ENCODE data around the gene RPRD1B.

RPRD1B gene

GRCh38 chr20:38108438-38108985 lies 75.0 kb downstream of the RPRD1B start:
- H4K91ac ChIP-seq (ENCODE audit: low read depth, low read length, poor library complexity), result no peak overlapping the region
- H3K4ac ChIP-seq (ENCODE audit: low read length), result no peak overlapping the region
- DNase-seq (ENCODE audit: low spot score), result no peak
- no peak overlapping the region for H3K4me2 ChIP-seq (ENCODE audit: insufficient read depth, low read length, poor library complexity, severe bottlenecking)
- H2BK5ac ChIP-seq (ENCODE audit: low read length), result no peak overlapping the region
- no CpG with 5 or more reads among the region's 4 CpGs for WGBS, 2 donors (ENCODE audit: extremely low coverage in 2 of 2, insufficient read length in 2 of 2, insufficient replicate concordance in 1 of 2)
- H2BK15ac ChIP-seq (ENCODE audit: low read length), result no peak overlapping the region
- no peak overlapping the region for H3K18ac ChIP-seq (ENCODE audit: low read length)
- H2BK120ac ChIP-seq (ENCODE audit: low read depth, low read length), result no peak overlapping the region
- no peaks in the 10 kb centered on the region for H3K9me3 ChIP-seq (replicated peaks in 1 of 2; ENCODE audit: control insufficient read depth in 2 of 2, insufficient read depth in 1 of 2, low read depth in 1 of 2, low read length in 2 of 2)
- no peak overlapping the region for H3K4me3 ChIP-seq (ENCODE audit: low read length in 2 of 2)
- H4K8ac ChIP-seq (ENCODE audit: low read depth, low read length), result no peak overlapping the region
- no peak overlapping the region for H2AFZ ChIP-seq (ENCODE audit: low read length)
- H3K23ac ChIP-seq (ENCODE audit: low read depth, low read length, poor library complexity), result no peak overlapping the region
- H3K36me3 ChIP-seq (replicated peaks in 1 of 2; ENCODE audit: control insufficient read depth in 2 of 2, insufficient read depth in 2 of 2, low read length in 2 of 2), result no peaks in the 10 kb centered on the region
- no peaks in the 10 kb centered on the region for H3K4me1 ChIP-seq (ENCODE audit: control insufficient read depth in 2 of 2, insufficient read depth in 1 of 2, low read depth in 1 of 2, low read length in 2 of 2)
- H2BK12ac ChIP-seq (ENCODE audit: low read length), result no peak overlapping the region
- no peaks in the 10 kb centered on the region for H3K79me1 ChIP-seq (ENCODE audit: low read depth, low read length)
- no peak overlapping the region for H3K9ac ChIP-seq (ENCODE audit: low read depth, low read length, poor library complexity)
- no peak overlapping the region for H2AK5ac ChIP-seq (ENCODE audit: low read depth, low read length)
- no peak overlapping the region for H3K27ac ChIP-seq (replicated peaks; ENCODE audit: low read length)
- no peaks in the 10 kb centered on the region for H3K27me3 ChIP-seq (ENCODE audit: control insufficient read depth in 3 of 3, insufficient read depth in 3 of 3, low read depth in 1 of 3, low read length in 3 of 3)
- H3K14ac ChIP-seq (ENCODE audit: low read length), result no peak overlapping the region

DNA sequence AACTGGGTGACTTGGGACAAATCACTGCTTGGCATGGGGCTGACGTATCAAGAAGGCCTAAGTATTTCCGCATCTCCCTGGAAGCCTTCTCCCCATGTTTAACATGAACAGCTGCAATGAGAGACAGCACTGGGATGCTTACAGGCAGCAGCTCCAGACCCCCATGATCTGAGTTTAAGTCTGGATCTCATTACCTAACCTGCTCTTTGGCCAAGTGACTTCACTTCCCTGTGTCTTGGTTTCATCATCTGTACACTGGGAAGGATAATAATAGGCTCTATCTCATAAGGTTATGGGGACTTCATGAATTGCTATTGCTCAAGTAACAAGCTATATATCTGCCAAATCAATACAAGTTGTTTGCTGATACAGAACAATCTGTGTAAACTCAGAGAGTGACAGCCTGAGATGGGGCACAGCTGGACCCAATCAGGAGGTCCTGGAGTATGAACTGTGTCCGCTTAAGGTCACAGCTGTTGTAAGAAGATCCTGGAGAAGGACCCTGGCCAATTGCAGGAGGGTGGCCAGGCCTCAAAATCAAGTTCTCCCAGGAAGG lies 75.5 kb downstream of the RPRD1B start:
- Histone ChIP-seq H3K4me1 (ENCODE audit: control insufficient read depth in 2 of 2, insufficient read depth in 1 of 2, low read depth in 1 of 2, low read length in 2 of 2) (no peaks in the 10 kb centered on the region), H2BK5ac (ENCODE audit: low read length) (no peak overlapping the region), H2AK5ac (ENCODE audit: low read depth, low read length) (no peak overlapping the region), H3K18ac (ENCODE audit: low read length) (no peak overlapping the region), H2BK15ac (ENCODE audit: low read length) (no peak overlapping the region), H2AFZ (ENCODE audit: low read length) (no peak overlapping the region), H3K9ac (ENCODE audit: low read depth, low read length, poor library complexity) (no peak overlapping the region), H2BK120ac (ENCODE audit: low read depth, low read length) (no peak overlapping the region), H3K4me3 (ENCODE audit: low read length in 2 of 2) (no peak overlapping the region), H3K23ac (ENCODE audit: low read depth, low read length, poor library complexity) (no peak overlapping the region), H3K4me2 (ENCODE audit: insufficient read depth, low read length, poor library complexity, severe bottlenecking) (no peak overlapping the region), H3K14ac (ENCODE audit: low read length) (no peak overlapping the region), H3K27me3 (ENCODE audit: control insufficient read depth in 3 of 3, insufficient read depth in 3 of 3, low read depth in 1 of 3, low read length in 3 of 3) (no peaks in the 10 kb centered on the region), H4K91ac (ENCODE audit: low read depth, low read length, poor library complexity) (no peak overlapping the region), H2BK12ac (ENCODE audit: low read length) (no peak overlapping the region), H3K27ac (replicated peaks; ENCODE audit: low read length) (no peak overlapping the region), H3K9me3 (replicated peaks in 1 of 2; ENCODE audit: control insufficient read depth in 2 of 2, insufficient read depth in 1 of 2, low read depth in 1 of 2, low read length in 2 of 2) (no peaks in the 10 kb centered on the region), H3K36me3 (replicated peaks in 1 of 2; ENCODE audit: control insufficient read depth in 2 of 2, insufficient read depth in 2 of 2, low read length in 2 of 2) (no peaks in the 10 kb centered on the region), H3K4ac (ENCODE audit: low read length) (no peak overlapping the region), H3K79me1 (ENCODE audit: low read depth, low read length) (no peaks in the 10 kb centered on the region), H4K8ac (ENCODE audit: low read depth, low read length) (no peak overlapping the region)
- WGBS, 2 donors (ENCODE audit: extremely low coverage in 2 of 2, insufficient read length in 2 of 2, insufficient replicate concordance in 1 of 2), result no CpG with 5 or more reads among the region's 3 CpGs
- DNase-seq (ENCODE audit: low spot score), result no peak

- Histone ChIP-seq H3K23ac (ENCODE audit: low read depth, low read length, poor library complexity) (no peak overlapping the region), H2BK120ac (ENCODE audit: low read depth, low read length) (no peak overlapping the region), H3K9me3 (replicated peaks in 1 of 2; ENCODE audit: control insufficient read depth in 2 of 2, insufficient read depth in 1 of 2, low read depth in 1 of 2, low read length in 2 of 2) (no peaks in the 10 kb centered on the region), H3K14ac (ENCODE audit: low read length) (no peak overlapping the region), H3K4ac (ENCODE audit: low read length) (no peak overlapping the region), H3K18ac (ENCODE audit: low read length) (no peak overlapping the region), H4K8ac (ENCODE audit: low read depth, low read length) (no peak overlapping the region), H3K27ac (replicated peaks; ENCODE audit: low read length) (no peak overlapping the region), H2BK15ac (ENCODE audit: low read length) (no peak overlapping the region), H2BK5ac (ENCODE audit: low read length) (no peak overlapping the region), H3K9ac (ENCODE audit: low read depth, low read length, poor library complexity) (no peak overlapping the region), H2AK5ac (ENCODE audit: low read depth, low read length) (no peak overlapping the region), H3K4me3 (ENCODE audit: low read length in 2 of 2) (no peak overlapping the region), H2AFZ (ENCODE audit: low read length) (no peak overlapping the region), H4K91ac (ENCODE audit: low read depth, low read length, poor library complexity) (no peak overlapping the region), H3K27me3 (ENCODE audit: control insufficient read depth in 3 of 3, insufficient read depth in 3 of 3, low read depth in 1 of 3, low read length in 3 of 3) (no peaks in the 10 kb centered on the region), H3K79me1 (ENCODE audit: low read depth, low read length) (no peaks in the 10 kb centered on the region), H2BK12ac (ENCODE audit: low read length) (no peak overlapping the region), H3K4me1 (ENCODE audit: control insufficient read depth in 2 of 2, insufficient read depth in 1 of 2, low read depth in 1 of 2, low read length in 2 of 2) (no peaks in the 10 kb centered on the region), H3K36me3 (replicated peaks in 1 of 2; ENCODE audit: control insufficient read depth in 2 of 2, insufficient read depth in 2 of 2, low read length in 2 of 2) (no peaks in the 10 kb centered on the region), H3K4me2 (ENCODE audit: insufficient read depth, low read length, poor library complexity, severe bottlenecking) (no peak overlapping the region)
- no CpG with 5 or more reads among the region's 8 CpGs for WGBS, 2 donors (ENCODE audit: extremely low coverage in 2 of 2, insufficient read length in 2 of 2, insufficient replicate concordance in 1 of 2)
- no peak for DNase-seq (ENCODE audit: low spot score)
These were observed 76.3 kb downstream of the RPRD1B start for GRCh38 chr20:38109591-38110524.

GRCh38 chr20:38110525-38111178 lies 77.1 kb downstream of the RPRD1B start:
- H3K27ac ChIP-seq (replicated peaks; ENCODE audit: low read length), result no peak overlapping the region
- no peak overlapping the region for H2AFZ ChIP-seq (ENCODE audit: low read length)
- H3K36me3 ChIP-seq (replicated peaks in 1 of 2; ENCODE audit: control insufficient read depth in 2 of 2, insufficient read depth in 2 of 2, low read length in 2 of 2), result no peaks in the 10 kb centered on the region
- no peaks in the 10 kb centered on the region for H3K79me1 ChIP-seq (ENCODE audit: low read depth, low read length)
- no peaks in the 10 kb centered on the region for H3K9me3 ChIP-seq (replicated peaks in 1 of 2; ENCODE audit: control insufficient read depth in 2 of 2, insufficient read depth in 1 of 2, low read depth in 1 of 2, low read length in 2 of 2)
- H3K23ac ChIP-seq (ENCODE audit: low read depth, low read length, poor library complexity), result no peak overlapping the region
- DNase-seq (ENCODE audit: low spot score), result no peak
- H3K4me2 ChIP-seq (ENCODE audit: insufficient read depth, low read length, poor library complexity, severe bottlenecking), result no peak overlapping the region
- H3K4me1 ChIP-seq (ENCODE audit: control insufficient read depth in 2 of 2, insufficient read depth in 1 of 2, low read depth in 1 of 2, low read length in 2 of 2), result no peaks in the 10 kb centered on the region
- H3K27me3 ChIP-seq (ENCODE audit: control insufficient read depth in 3 of 3, insufficient read depth in 3 of 3, low read depth in 1 of 3, low read length in 3 of 3), result no peaks in the 10 kb centered on the region
- no peak overlapping the region for H3K4me3 ChIP-seq (ENCODE audit: low read length in 2 of 2)
- H2AK5ac ChIP-seq (ENCODE audit: low read depth, low read length), result no peak overlapping the region
- no peak overlapping the region for H3K14ac ChIP-seq (ENCODE audit: low read length)
- H4K91ac ChIP-seq (ENCODE audit: low read depth, low read length, poor library complexity), result no peak overlapping the region
- H2BK5ac ChIP-seq (ENCODE audit: low read length), result no peak overlapping the region
- no peak overlapping the region for H4K8ac ChIP-seq (ENCODE audit: low read depth, low read length)
- H3K9ac ChIP-seq (ENCODE audit: low read depth, low read length, poor library complexity), result no peak overlapping the region
- H3K4ac ChIP-seq (ENCODE audit: low read length), result no peak overlapping the region
- WGBS, 2 donors (ENCODE audit: extremely low coverage in 2 of 2, insufficient read length in 2 of 2, insufficient replicate concordance in 1 of 2), result no CpG with 5 or more reads among the region's 8 CpGs
- H3K18ac ChIP-seq (ENCODE audit: low read length), result no peak overlapping the region
- H2BK15ac ChIP-seq (ENCODE audit: low read length), result no peak overlapping the region
- no peak overlapping the region for H2BK12ac ChIP-seq (ENCODE audit: low read length)
- no peak overlapping the region for H2BK120ac ChIP-seq (ENCODE audit: low read depth, low read length)

All from neuronal stem cell (in vitro differentiated cells).